Measurements from ENCODE around the gene CHN1. TPM values are rescaled to one million over a fixed set of nuclear protein-coding genes. Genes with fewer than 3 reads are reported as not detected.

Gene CHN1
- 16.3 to 21.7 TPM (median 19.4 TPM) in 5 replicates for total RNA-seq (2022; extraction: Qiagen RNA extraction)

GRCh38 chr2:175004980-175005732 lies at the start of gene CHN1:
CHN1 (minus strand) TSS chr2:175005381; CDS start chr2:175004912, 469 bp downstream.

GRCh38 chr2:174764280-174765255 lies 240.6 kb downstream of the CHN1 start, which contains the start of gene CHRNA1:
CHRNA1 (minus strand) TSS chr2:174764472; CDS start chr2:174764394, 78 bp downstream.

Other genes with a start within 250 kb of the CHN1 start
- not detected in 5 replicates for gene CHRNA1, start 240.9 kb downstream of the CHN1 start, total RNA-seq (2022; extraction: Qiagen RNA extraction)
- gene ATF2, start 162.8 kb upstream of the CHN1 start, total RNA-seq (2022; extraction: Qiagen RNA extraction): 14.9 to 22.2 TPM (median 18.4 TPM) in 5 replicates
- gene ATP5MC3, start 176.3 kb upstream of the CHN1 start, total RNA-seq (2022; extraction: Qiagen RNA extraction): 383 to 528 TPM (median 494 TPM) in 5 replicates

Data from A549 treated with CORT108297 at 1 μM for 4 hours (cell line).